H1 (cell line): ENCODE data around the gene CENPP. TPM values are rescaled to one million over a fixed set of nuclear protein-coding genes. Genes with fewer than 3 reads are reported as not detected.

Experiments
- CTCF ChIA-PET: fragments of 300-600 bp; sonication (Branson Sonifier 250); formaldehyde crosslinking; loops from one replicate; lab custom pipeline; 2021; ENCODE audit not compliant: partially characterized antibody; lab: Charles Lee
- POLR2A ChIA-PET: fragments of 300-600 bp; sonication (Branson Sonifier 250); formaldehyde crosslinking; loops from one replicate; lab custom pipeline; 2021; ENCODE audit warnings: inconsistent platforms; ENCODE audit not compliant: partially characterized antibody; lab: Charles Lee
- DNase-seq, 2 experiments: peaks; one replicate each; pipeline versions ENCODE4 v3.0.0 to v3.0.0-alpha.2; 2010 to 2022; ENCODE audit warnings: low spot score in 2 of 2, low read depth in 1 of 2, mixed read lengths in 1 of 2
- FAIRE-seq: peaks from 2 replicates; lab custom pipeline; 2011; peaks lifted over from hg19 to GRCh38; lab: Jason Lieb, UNC
- H2AFZ ChIP-seq: 2 replicates; pipeline ENCODE4 v1.8.1; 2012; ENCODE audit warnings: low read length, inconsistent platforms
- H2AK5ac ChIP-seq: 2 replicates; pipeline ENCODE4 v1.6.1; 2013; ENCODE audit warnings: low read depth, low read length
- H2BK120ac ChIP-seq: replicated peaks from 2 replicates; pipeline ENCODE3; 2013; ENCODE audit warnings: low read depth, low read length, inconsistent platforms
- H2BK12ac ChIP-seq: 2 replicates; pipeline ENCODE4 v1.6.1; 2013; ENCODE audit warnings: low read depth, low read length
- H2BK15ac ChIP-seq: 2 replicates; pipeline ENCODE4 v1.6.1; 2013; ENCODE audit warnings: low read length
- H2BK20ac ChIP-seq: 2 replicates; pipeline ENCODE4 v1.6.1; 2013; ENCODE audit warnings: low read length
- H2BK5ac ChIP-seq: 2 replicates; pipeline ENCODE4 v1.6.1; 2013; ENCODE audit warnings: low read depth, low read length
- H3K14ac ChIP-seq: 2 replicates; pipeline ENCODE4 v1.6.1; 2013; ENCODE audit warnings: inconsistent platforms; ENCODE audit not compliant: insufficient read length
- H3K18ac ChIP-seq: 2 replicates; pipeline ENCODE4 v1.6.1; 2013; ENCODE audit warnings: low read length; ENCODE audit errors: extremely low read depth
- H3K23ac ChIP-seq: 2 replicates; pipeline ENCODE4 v1.6.1; 2013; ENCODE audit warnings: inconsistent platforms; ENCODE audit not compliant: insufficient read length
- H3K23me2 ChIP-seq: 2 replicates; pipeline ENCODE4 v1.6.1; 2013; ENCODE audit warnings: low read depth, low read length
- H3K27ac ChIP-seq: 2 replicates; pipeline ENCODE4 v1.6.1; 2011; ENCODE audit warnings: low read depth, low read length, inconsistent platforms
- H3K27me3 ChIP-seq, 4 experiments: replicated peaks in 1 of 4; 1 replicate in 1 of 4; 2 replicates in 3 of 4; pipeline versions ENCODE4 v1.6.1 to v1.8.1; 2011 to 2013; ENCODE audit warnings: low read length in 3 of 4, mild to moderate bottlenecking in 3 of 4, inconsistent platforms in 2 of 4, mixed read lengths in 2 of 4, moderate library complexity in 1 of 4; ENCODE audit not compliant: control insufficient read depth in 3 of 4, insufficient read depth in 3 of 4; ENCODE audit errors: extremely low read depth in 1 of 4
- H3K36me3 ChIP-seq, 4 experiments: 2 replicates each; pipeline versions ENCODE4 v1.6.1 to v1.8.1; 2011 to 2013; ENCODE audit warnings: mild to moderate bottlenecking in 4 of 4, low read length in 3 of 4, moderate library complexity in 2 of 4, control low read depth in 1 of 4, inconsistent platforms in 1 of 4; ENCODE audit not compliant: insufficient read depth in 4 of 4, control insufficient read depth in 2 of 4
- H3K4ac ChIP-seq: replicated peaks from 2 replicates; pipeline ENCODE3; 2013; ENCODE audit warnings: low read length, low read depth, mixed read lengths, inconsistent platforms; ENCODE audit not compliant: insufficient read length
- H3K4me1 ChIP-seq, 4 experiments: replicated peaks in 1 of 4; 1 replicate in 1 of 4; 2 replicates in 3 of 4; pipeline versions ENCODE4 v1.6.1 to v1.8.1; 2011 to 2013; ENCODE audit warnings: low read length in 3 of 4, inconsistent platforms in 2 of 4, mixed read lengths in 1 of 4; ENCODE audit not compliant: insufficient read depth in 4 of 4, control insufficient read depth in 3 of 4
- H3K4me2 ChIP-seq, 2 experiments: 2 replicates each; pipeline versions ENCODE4 v1.6.1 to v1.8.1; 2011 to 2013; ENCODE audit warnings: low read depth in 2 of 2, low read length in 2 of 2, control low read depth in 1 of 2, inconsistent platforms in 1 of 2, mild to moderate bottlenecking in 1 of 2; ENCODE audit not compliant: insufficient read depth in 1 of 2
- H3K4me3 ChIP-seq, 4 experiments: fragments of 200-600, 300-600 bp in 1 of 4; sonication (generic), shearing (Covaris generic), sonication (Bioruptor Twin) in 1 of 4; 2 replicates each; pipeline versions ENCODE4 v1.5.1 to v1.8.1; 2011 to 2016; ENCODE audit warnings: low read length in 4 of 4, low read depth in 3 of 4, control low read depth in 2 of 4, inconsistent platforms in 2 of 4, mild to moderate bottlenecking in 2 of 4, mixed read lengths in 1 of 4, moderate library complexity in 1 of 4; ENCODE audit not compliant: insufficient read depth in 2 of 4; ENCODE audit errors: extremely low read depth in 1 of 4
- H3K56ac ChIP-seq: replicated peaks from 2 replicates; pipeline ENCODE3; 2013; ENCODE audit warnings: low read depth, mild to moderate bottlenecking, mixed read lengths, low read length, inconsistent platforms; ENCODE audit not compliant: insufficient read length
- H3K79me1 ChIP-seq: 2 replicates; pipeline ENCODE4 v1.6.1; 2013; ENCODE audit warnings: low read depth, low read length, control low read depth
- H3K79me2 ChIP-seq, 2 experiments: 2 replicates each; pipeline versions ENCODE4 v1.6.1 to v1.8.1; 2012 to 2013; ENCODE audit warnings: low read length in 2 of 2, mild to moderate bottlenecking in 2 of 2, inconsistent platforms in 1 of 2; ENCODE audit not compliant: insufficient read depth in 2 of 2, control insufficient read depth in 1 of 2
- H3K9ac ChIP-seq, 4 experiments: replicated peaks in 1 of 4; 1 replicate in 1 of 4; 2 replicates in 3 of 4; pipeline versions ENCODE4 v1.6.1 to v1.8.1; 2011 to 2013; ENCODE audit warnings: low read depth in 3 of 4, low read length in 3 of 4, control low read depth in 2 of 4, mild to moderate bottlenecking in 2 of 4, moderate library complexity in 2 of 4, inconsistent platforms in 1 of 4; ENCODE audit errors: extremely low read depth in 1 of 4
- H3K9me3 ChIP-seq, 2 experiments: 2 replicates each; pipeline versions ENCODE4 v1.6.1 to v1.8.1; 2012 to 2013; ENCODE audit warnings: mild to moderate bottlenecking in 2 of 2, moderate library complexity in 2 of 2, control low read depth in 1 of 2, inconsistent platforms in 1 of 2, low read depth in 1 of 2, low read length in 1 of 2, mixed read lengths in 1 of 2; ENCODE audit not compliant: insufficient read depth in 2 of 2
- H4K20me1 ChIP-seq, 2 experiments: replicated peaks in 1 of 2; 2 replicates each; pipeline versions ENCODE3 to v1.8.1; 2011 to 2013; ENCODE audit warnings: inconsistent platforms in 2 of 2, low read length in 2 of 2, mild to moderate bottlenecking in 1 of 2; ENCODE audit not compliant: insufficient read depth in 2 of 2, control insufficient read depth in 1 of 2
- H4K5ac ChIP-seq: 2 replicates; pipeline ENCODE4 v1.6.1; 2013; ENCODE audit warnings: low read length, low read depth, mixed read lengths, inconsistent platforms; ENCODE audit not compliant: insufficient read length
- H4K8ac ChIP-seq: 2 replicates; pipeline ENCODE4 v1.8.0; 2013; ENCODE audit warnings: mild to moderate bottlenecking, moderate library complexity, low read length, inconsistent platforms; ENCODE audit not compliant: insufficient read depth; ENCODE audit errors: extremely low read depth
- H4K91ac ChIP-seq: replicated peaks from 2 replicates; pipeline ENCODE3; 2013; ENCODE audit warnings: low read length, mixed read lengths, inconsistent platforms; ENCODE audit not compliant: insufficient read length
- CREB1 ChIP-seq: IDR thresholded peaks from 2 replicates; pipeline ENCODE4 v1.6.1; 2012; ENCODE audit warnings: inconsistent platforms
- EP300 ChIP-seq, 2 experiments: IDR thresholded peaks; 1 replicate in 1 of 2; 2 replicates in 1 of 2; pipeline ENCODE4 v1.6.1; 2011 to 2012; ENCODE audit warnings: low read depth in 2 of 2, low read length in 2 of 2, mild to moderate bottlenecking in 2 of 2, borderline replicate concordance in 1 of 2, inconsistent platforms in 1 of 2, moderate library complexity in 1 of 2
- EZH2 ChIP-seq: fragments of 200-600 bp; sonication (generic); IDR thresholded peaks from 2 replicates; pipeline ENCODE4 v1.7.1; 2012; ENCODE audit warnings: low read depth, mild to moderate bottlenecking, moderate library complexity, low read length, inconsistent platforms; ENCODE audit not compliant: severe bottlenecking
- POU5F1 ChIP-seq: IDR thresholded peaks from 2 replicates; pipeline ENCODE4 v1.6.1; 2011; ENCODE audit warnings: low read depth, mild to moderate bottlenecking, low read length, moderate library complexity
- SIX5 ChIP-seq: IDR thresholded peaks from 2 replicates; pipeline ENCODE4 v1.6.1; 2011; ENCODE audit warnings: mild to moderate bottlenecking, low read depth, low read length
- TEAD4 ChIP-seq: IDR thresholded peaks from 2 replicates; pipeline ENCODE4 v1.6.1; 2012; ENCODE audit warnings: low read depth, low read length, inconsistent platforms, mixed read lengths
- WGBS, 2 experiments: shearing (Covaris generic) in 1 of 2; methylation state at CpG; one replicate each; pipeline versions ENCODE4 v1.1.6 to v1.1.7; 2013 to 2015; ENCODE audit warnings: low lambda C conversion rate in 2 of 2, mixed read lengths in 2 of 2, inconsistent platforms in 1 of 2, low coverage in 1 of 2, missing lambda C conversion rate in 1 of 2; ENCODE audit not compliant: insufficient replicate concordance in 2 of 2, insufficient coverage in 1 of 2, insufficient read length in 1 of 2; ENCODE audit errors: extremely low coverage in 1 of 2, missing lambda C conversion rate in 1 of 2; 5-methylcytosine and 5-hydroxymethylcytosine counted together
- polyA plus RNA-seq, 7 experiments: library from polyadenylated mRNA; depleted of rRNA in 3 of 7; stranded (reverse) in 5 of 7; unstranded in 2 of 7; fragments of >200 nt in 5 of 7; fragments of 200-250 nt in 2 of 7; gene quantifications; 1 replicate in 5 of 7; 2 replicates in 1 of 7; 4 replicates in 1 of 7; pipeline versions ENCODE4 v1.2.1 to v1.2.3, GENCODE V29; 2011 to 2013; ENCODE audit warnings: missing spikeins in 2 of 7, mixed read lengths in 2 of 7
- total RNA-seq: library from RNA; stranded (reverse); fragmentation: NEBNext Ultra II Directional; extraction: Animal tissue kit (Norgen Biotek cat#: 25700); gene quantifications from 2 replicates; pipeline ENCODE4 v1.2.1, GENCODE V29; 2021
- TF ChIP-seq, protein P1 (sequence below): IDR thresholded peaks from 2 replicates; pipeline ENCODE4 v1.6.1; 2012; ENCODE audit warnings: inconsistent platforms
- TF ChIP-seq, protein P2 (sequence below), 3 experiments: IDR thresholded peaks; 1 replicate in 2 of 3; 2 replicates in 1 of 3; pipeline versions ENCODE4 v1.5.1 to v1.6.1; 2011; ENCODE audit warnings: low read length in 3 of 3, mild to moderate bottlenecking in 3 of 3, inconsistent platforms in 2 of 3, low read depth in 1 of 3, moderate library complexity in 1 of 3; ENCODE audit not compliant: insufficient read depth in 1 of 3; ENCODE audit errors: control extremely low read depth in 1 of 3
- TF ChIP-seq, protein P3 (sequence below): IDR thresholded peaks from 2 replicates; pipeline ENCODE4 v1.6.1; 2012; ENCODE audit warnings: low read length, inconsistent platforms

Gene CENPP
- total and polyA plus RNA-seq, 2 of the 8 experiments (the other 6 are each of a cell fraction or from before 2014, with no cell fraction given), result 2.7 to 10.8 TPM

DNA sequence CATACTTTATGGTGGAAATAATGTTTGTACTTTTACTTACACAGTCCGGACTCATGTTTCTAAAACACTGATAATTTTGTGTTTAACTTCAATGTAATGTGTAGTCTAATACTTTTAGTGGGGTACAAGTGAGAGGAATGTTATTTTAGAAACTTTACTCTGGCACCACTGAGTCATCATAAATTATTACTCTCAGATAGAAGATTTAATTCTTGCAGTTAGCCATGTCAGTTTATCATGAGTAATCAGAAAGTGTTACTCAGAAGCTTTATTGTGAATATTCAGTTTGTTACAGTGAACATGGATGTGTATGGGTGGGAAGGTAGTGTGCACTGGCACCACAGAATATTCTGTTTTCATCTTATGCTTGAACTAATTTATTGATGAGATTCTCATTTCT lies 58.6 kb downstream of the CENPP start:
- Histone ChIP-seq H3K9ac (no peak overlapping the region), H3K4me2 (no peak overlapping the region), H2BK20ac (no peak overlapping the region), H3K36me3 (no peaks in the 10 kb centered on the region), H3K4me1 (no peaks in the 10 kb centered on the region; a peak in 1 of 7 replicates), H2AK5ac (no peak overlapping the region), H3K18ac (no peak overlapping the region), H2AFZ (no peak overlapping the region), H4K5ac (no peak overlapping the region), H3K9me3 (no peaks in the 10 kb centered on the region), H3K27me3 (no peaks in the 10 kb centered on the region), H4K91ac (no peak overlapping the region), H2BK12ac (no peak overlapping the region), H3K14ac (no peak overlapping the region), H4K8ac (no peak overlapping the region), H3K27ac (no peak overlapping the region), H3K56ac (no peak overlapping the region), H3K4ac (no peak overlapping the region), H2BK15ac (no peak overlapping the region), H2BK120ac (no peak overlapping the region), H3K23ac (no peak overlapping the region), H2BK5ac (no peak overlapping the region), H3K79me2 (no peaks in the 10 kb centered on the region), H3K23me2 (no peaks in the 10 kb centered on the region), H3K79me1 (no peaks in the 10 kb centered on the region), H3K4me3 (no peak overlapping the region), H4K20me1 (no peaks in the 10 kb centered on the region)
- no peak for FAIRE-seq
- WGBS, 2 experiments, result 94% methylated on average over 1 of the region's 1 CpG; no CpG with 5 or more reads in 1 of the 2 experiments
- DNase-seq, result no peak
- POLR2A ChIA-PET, result no interaction called here
- CTCF ChIA-PET, result no interaction called here
- TF ChIP-seq EZH2, result no peak
- TF ChIP-seq EP300 (IDR thresholded peaks at IDR 0.05; ENCODE audit: borderline replicate concordance in 1 of 2, low read depth in 2 of 2, low read length in 2 of 2), result no peak
- TF ChIP-seq, protein P1, sequence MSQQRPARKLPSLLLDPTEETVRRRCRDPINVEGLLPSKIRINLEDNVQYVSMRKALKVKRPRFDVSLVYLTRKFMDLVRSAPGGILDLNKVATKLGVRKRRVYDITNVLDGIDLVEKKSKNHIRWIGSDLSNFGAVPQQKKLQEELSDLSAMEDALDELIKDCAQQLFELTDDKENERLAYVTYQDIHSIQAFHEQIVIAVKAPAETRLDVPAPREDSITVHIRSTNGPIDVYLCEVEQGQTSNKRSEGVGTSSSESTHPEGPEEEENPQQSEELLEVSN, result no peak
- no peak for TF ChIP-seq SIX5
- TF ChIP-seq, protein P2, sequence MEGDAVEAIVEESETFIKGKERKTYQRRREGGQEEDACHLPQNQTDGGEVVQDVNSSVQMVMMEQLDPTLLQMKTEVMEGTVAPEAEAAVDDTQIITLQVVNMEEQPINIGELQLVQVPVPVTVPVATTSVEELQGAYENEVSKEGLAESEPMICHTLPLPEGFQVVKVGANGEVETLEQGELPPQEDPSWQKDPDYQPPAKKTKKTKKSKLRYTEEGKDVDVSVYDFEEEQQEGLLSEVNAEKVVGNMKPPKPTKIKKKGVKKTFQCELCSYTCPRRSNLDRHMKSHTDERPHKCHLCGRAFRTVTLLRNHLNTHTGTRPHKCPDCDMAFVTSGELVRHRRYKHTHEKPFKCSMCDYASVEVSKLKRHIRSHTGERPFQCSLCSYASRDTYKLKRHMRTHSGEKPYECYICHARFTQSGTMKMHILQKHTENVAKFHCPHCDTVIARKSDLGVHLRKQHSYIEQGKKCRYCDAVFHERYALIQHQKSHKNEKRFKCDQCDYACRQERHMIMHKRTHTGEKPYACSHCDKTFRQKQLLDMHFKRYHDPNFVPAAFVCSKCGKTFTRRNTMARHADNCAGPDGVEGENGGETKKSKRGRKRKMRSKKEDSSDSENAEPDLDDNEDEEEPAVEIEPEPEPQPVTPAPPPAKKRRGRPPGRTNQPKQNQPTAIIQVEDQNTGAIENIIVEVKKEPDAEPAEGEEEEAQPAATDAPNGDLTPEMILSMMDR (IDR thresholded peaks at IDR 0.05; ENCODE audit: control extremely low read depth in 1 of 3, insufficient read depth in 1 of 3, low read depth in 1 of 3, low read length in 3 of 3), result no peak
- no peak for TF ChIP-seq POU5F1
- TF ChIP-seq, protein P3, sequence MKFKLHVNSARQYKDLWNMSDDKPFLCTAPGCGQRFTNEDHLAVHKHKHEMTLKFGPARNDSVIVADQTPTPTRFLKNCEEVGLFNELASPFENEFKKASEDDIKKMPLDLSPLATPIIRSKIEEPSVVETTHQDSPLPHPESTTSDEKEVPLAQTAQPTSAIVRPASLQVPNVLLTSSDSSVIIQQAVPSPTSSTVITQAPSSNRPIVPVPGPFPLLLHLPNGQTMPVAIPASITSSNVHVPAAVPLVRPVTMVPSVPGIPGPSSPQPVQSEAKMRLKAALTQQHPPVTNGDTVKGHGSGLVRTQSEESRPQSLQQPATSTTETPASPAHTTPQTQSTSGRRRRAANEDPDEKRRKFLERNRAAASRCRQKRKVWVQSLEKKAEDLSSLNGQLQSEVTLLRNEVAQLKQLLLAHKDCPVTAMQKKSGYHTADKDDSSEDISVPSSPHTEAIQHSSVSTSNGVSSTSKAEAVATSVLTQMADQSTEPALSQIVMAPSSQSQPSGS, result no peak
- TF ChIP-seq TEAD4, result no peak
- no peak for TF ChIP-seq CREB1
